Cerebellar nuclear complex (tissue), 1 donor: Measurements from ENCODE around the gene PHF20.
"Not testable (repeated sequence)": the region's sequence is repeated elsewhere in the genome, so short reads cannot be mapped to it uniquely, and the experiment has no call there.

Experiments
- DNase-seq, 2 experiments: peaks; one replicate each; lab custom pipeline; 2025; lab: John Stamatoyannopoulos, UW

PHF20 gene

GRCh38 chr20:35885212-35885611, 113.4 kb downstream of the PHF20 start:
- no peak for DNase-seq

- DNase-seq: peak in 1 of 2 experiments; percentile 1
These were observed 114.7 kb downstream of the PHF20 start for GRCh38 chr20:35886537-35886936.

GRCh38 chr20:35887393-35888064, 115.7 kb downstream of the PHF20 start:
- no peak for DNase-seq

GRCh38 chr20:35888657-35889056, 116.8 kb downstream of the PHF20 start:
- no peak for DNase-seq

- DNase-seq: no peak
These were observed 119.6 kb downstream of the PHF20 start for GRCh38 chr20:35891375-35891774.

GRCh38 chr20:35892871-35893270, 121.1 kb downstream of the PHF20 start:
- DNase-seq: no peak

- DNase-seq: no peak
These were observed 122.1 kb downstream of the PHF20 start for GRCh38 chr20:35893942-35894341.

- not testable (repeated sequence) for DNase-seq
These were observed 123.7 kb downstream of the PHF20 start for GRCh38 chr20:35895516-35895915.

- no peak for DNase-seq
These were observed 127.2 kb downstream of the PHF20 start for GRCh38 chr20:35899064-35899463.

- DNase-seq: not testable (repeated sequence)
These were observed 129.4 kb downstream of the PHF20 start for GRCh38 chr20:35901230-35901629.

GRCh38 chr20:35901678-35902544, 130.1 kb downstream of the PHF20 start:
- DNase-seq: no peak

- DNase-seq: no peak
These were observed 130.7 kb downstream of the PHF20 start for GRCh38 chr20:35902545-35902941.

- no peak for DNase-seq
These were observed 132.0 kb downstream of the PHF20 start for GRCh38 chr20:35903843-35904242.

- DNase-seq: no peak
These were observed 133.3 kb downstream of the PHF20 start for GRCh38 chr20:35904982-35905663.

- DNase-seq: no peak
These were observed 135.3 kb downstream of the PHF20 start for GRCh38 chr20:35907017-35907701.

GRCh38 chr20:35908007-35908406, 136.2 kb downstream of the PHF20 start:
- no peak for DNase-seq

- no peak for DNase-seq
These were observed 137.4 kb downstream of the PHF20 start for GRCh38 chr20:35909176-35909575.

GRCh38 chr20:35909796-35910195, 138.0 kb downstream of the PHF20 start:
- no peak for DNase-seq

- DNase-seq: no peak
These were observed 138.4 kb downstream of the PHF20 start for GRCh38 chr20:35910254-35910653.

- no peak for DNase-seq
These were observed 141.1 kb downstream of the PHF20 start for GRCh38 chr20:35912881-35913280.

- no peak for DNase-seq
These were observed 145.3 kb downstream of the PHF20 start for GRCh38 chr20:35917077-35917476.

- DNase-seq: no peak
These were observed 146.2 kb downstream of the PHF20 start for GRCh38 chr20:35918021-35918420.
